Testis (tissue), 2 donors: ENCODE results near the gene DRAP1.

Experiments used
- CTCF ChIP-seq, 3 experiments: fragments of 450-650 bp in 2 of 3; fragments of 200-600 bp in 1 of 3; sonication (generic) in 1 of 3; IDR thresholded peaks; one replicate each; pipeline ENCODE4 v1.5.1; 2016 to 2019; ENCODE audit warnings: antibody characterized with exemption in 3 of 3, mild to moderate bottlenecking in 2 of 3, moderate library complexity in 1 of 3
- POLR2A ChIP-seq: fragments of 450-650 bp; IDR thresholded peaks from one replicate; pipeline ENCODE4 v1.6.1; 2017; ENCODE audit warnings: antibody characterized with exemption, mild to moderate bottlenecking, moderate library complexity

DNA sequence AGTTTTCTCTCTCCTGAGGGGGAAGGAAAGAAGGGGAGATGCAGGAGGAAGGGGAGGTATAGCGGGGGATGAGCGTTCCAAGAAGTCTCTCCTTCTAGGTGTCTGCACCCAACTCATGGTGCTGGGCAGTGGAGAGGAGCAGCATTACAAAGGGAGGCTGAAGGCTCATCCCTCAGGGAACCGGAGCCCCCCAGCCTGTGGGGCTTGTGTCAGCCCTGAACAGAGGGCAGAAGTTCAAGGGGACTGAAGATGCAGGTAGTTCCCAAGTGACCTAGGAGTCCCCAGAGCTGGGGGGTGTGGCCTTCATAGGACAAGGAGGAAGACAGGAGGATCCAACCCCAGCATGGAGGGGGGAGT, 2.2 kb upstream of the DRAP1 start:
- TF ChIP-seq CTCF (IDR thresholded peaks at IDR 0.05) (no peak), POLR2A (no peak)
